ENCODE data around the gene WDR90. TPM values are rescaled to one million over a fixed set of nuclear protein-coding genes. Genes with fewer than 3 reads are reported as not detected.

Gene WDR90
- total and polyA plus RNA-seq, 2 of the 13 experiments (the other 11 are each of a cell fraction or from before 2014, with no cell fraction given): 14.9 to 28.9 TPM

DNA sequence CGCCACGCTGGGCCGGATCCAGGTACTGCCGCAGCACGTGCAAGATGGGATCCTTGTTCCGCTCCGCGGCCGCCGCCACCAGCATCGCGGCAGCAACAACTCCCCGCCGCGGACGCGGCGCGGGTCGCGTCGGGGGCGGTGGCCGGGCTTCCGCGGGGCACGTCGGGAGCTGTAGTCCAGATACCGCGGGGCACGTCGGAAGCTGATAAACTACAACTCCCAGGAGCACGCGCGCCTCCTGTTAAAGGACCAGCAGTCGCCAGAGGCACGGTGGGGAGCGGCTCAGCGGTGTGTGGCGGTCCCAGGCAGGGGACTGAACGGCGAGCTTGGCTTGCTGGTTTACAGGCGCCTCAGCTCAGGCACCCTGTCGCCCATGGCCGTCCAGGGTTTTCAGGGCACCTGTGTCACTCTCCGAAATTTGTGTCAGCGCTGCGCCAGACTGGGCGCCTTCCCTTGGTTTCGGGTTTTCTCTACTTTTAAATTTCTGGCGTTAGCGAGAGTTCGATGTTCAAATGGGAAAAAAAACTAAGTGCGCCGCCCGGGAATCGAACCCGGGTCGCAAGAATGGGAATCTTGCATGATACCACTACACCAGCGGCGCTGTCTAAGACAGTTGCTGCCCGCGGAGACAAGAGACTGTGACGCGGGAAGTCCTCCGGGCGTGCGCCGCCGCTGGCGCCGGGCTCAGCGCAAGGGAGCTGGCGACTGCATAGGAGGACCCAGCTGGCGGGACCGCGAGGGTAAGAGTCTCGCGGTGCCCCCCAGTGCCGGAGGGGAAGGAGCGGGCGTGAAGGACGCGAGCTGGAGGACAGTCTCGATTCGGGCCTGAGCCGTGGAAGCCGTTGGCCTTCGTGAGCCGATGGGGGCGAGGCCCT is 12.7 kb upstream of the WDR90 start, which contains the start of gene METTL26 (continued):
- TF ChIP-seq ZNF776 (CRISPR knock-in tag; IDR thresholded peaks at IDR 0.05) (peak; percentile 87), ZIK1 (CRISPR knock-in tag; IDR thresholded peaks at IDR 0.05; ENCODE audit: borderline replicate concordance, low read depth) (peak; percentile 28; the same call in 1 of the 2 replicates), ZFP1 (CRISPR knock-in tag; IDR thresholded peaks at IDR 0.05) (peak; percentile 59; the same call in 1 of the 2 replicates), SYNCRIP (IDR thresholded peaks at IDR 0.05; ENCODE audit: insufficient read depth, low read depth, low read length) (no peak), PLRG1 (conservative IDR thresholded peaks at IDR 0.05) (no peak), ZNF326 (CRISPR knock-in tag; IDR thresholded peaks at IDR 0.05; ENCODE audit: borderline replicate concordance) (no peak), ZNF878 (CRISPR knock-in tag; IDR thresholded peaks at IDR 0.05) (no peak), KDM5B (CRISPR knock-in tag; IDR thresholded peaks at IDR 0.05; ENCODE audit: borderline replicate concordance) (peak; percentile 90), ZNF558 (CRISPR knock-in tag; IDR thresholded peaks at IDR 0.05; ENCODE audit: borderline replicate concordance) (no peak; the same call in 1 of the 2 replicates), TGIF2 (CRISPR knock-in tag; IDR thresholded peaks at IDR 0.05) (peak; percentile 66; the same call in 1 of the 2 replicates), THYN1 (CRISPR knock-in tag; IDR thresholded peaks at IDR 0.05; ENCODE audit: borderline replicate concordance, low read depth) (no peak), ESRRA (CRISPR knock-in tag; IDR thresholded peaks at IDR 0.05; ENCODE audit: low read depth) (no peak; the same call in none of the 2 replicates), FOXK1 (CRISPR knock-in tag; IDR thresholded peaks at IDR 0.05; ENCODE audit: borderline replicate concordance, low read depth) (peak; percentile 68; the same call in 1 of the 2 replicates), NBN (conservative IDR thresholded peaks at IDR 0.05) (no peak), ZNF350 (CRISPR knock-in tag; IDR thresholded peaks at IDR 0.05; ENCODE audit: borderline replicate concordance, low read depth) (peak; percentile 61; the same call in 1 of the 2 replicates), POLR2G (IDR thresholded peaks at IDR 0.05; ENCODE audit: low read depth, low read length) (peak; percentile 86)
- TF ChIP-seq, protein P1, sequence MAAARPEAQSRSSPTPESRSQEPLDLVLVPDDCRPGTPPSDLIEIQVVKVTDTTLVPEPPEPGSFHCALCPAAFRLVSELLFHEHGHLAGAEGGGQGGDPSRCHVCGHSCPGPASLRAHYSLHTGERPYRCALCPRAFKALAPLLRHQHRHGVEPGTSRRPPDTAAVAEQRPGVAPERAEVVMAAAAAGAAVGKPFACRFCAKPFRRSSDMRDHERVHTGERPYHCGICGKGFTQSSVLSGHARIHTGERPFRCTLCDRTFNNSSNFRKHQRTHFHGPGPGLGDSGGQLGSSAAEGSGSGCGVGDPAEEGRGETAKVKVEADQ (CRISPR knock-in tag; IDR thresholded peaks at IDR 0.05; ENCODE audit: borderline replicate concordance): 0 out of 2 replicates have a peak, but pooled peaks have one; percentile 4
- TF ChIP-seq, protein P2, sequence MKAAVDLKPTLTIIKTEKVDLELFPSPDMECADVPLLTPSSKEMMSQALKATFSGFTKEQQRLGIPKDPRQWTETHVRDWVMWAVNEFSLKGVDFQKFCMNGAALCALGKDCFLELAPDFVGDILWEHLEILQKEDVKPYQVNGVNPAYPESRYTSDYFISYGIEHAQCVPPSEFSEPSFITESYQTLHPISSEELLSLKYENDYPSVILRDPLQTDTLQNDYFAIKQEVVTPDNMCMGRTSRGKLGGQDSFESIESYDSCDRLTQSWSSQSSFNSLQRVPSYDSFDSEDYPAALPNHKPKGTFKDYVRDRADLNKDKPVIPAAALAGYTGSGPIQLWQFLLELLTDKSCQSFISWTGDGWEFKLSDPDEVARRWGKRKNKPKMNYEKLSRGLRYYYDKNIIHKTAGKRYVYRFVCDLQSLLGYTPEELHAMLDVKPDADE (CRISPR knock-in tag; IDR thresholded peaks at IDR 0.05): 0 out of 2 replicates have a peak, but pooled peaks have one; percentile 11
- TF ChIP-seq, protein P3, sequence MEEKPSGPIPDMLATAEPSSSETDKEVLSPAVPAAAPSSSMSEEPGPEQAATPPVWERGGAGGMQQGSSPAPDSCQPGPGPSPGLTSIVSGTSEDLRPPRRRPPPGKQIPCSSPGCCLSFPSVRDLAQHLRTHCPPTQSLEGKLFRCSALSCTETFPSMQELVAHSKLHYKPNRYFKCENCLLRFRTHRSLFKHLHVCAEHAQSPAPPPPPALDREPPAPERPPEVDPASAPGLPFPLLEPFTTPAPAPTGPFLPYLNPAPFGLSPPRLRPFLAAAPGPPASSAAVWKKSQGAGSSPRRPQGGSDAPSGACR (CRISPR knock-in tag; IDR thresholded peaks at IDR 0.05): peak; percentile 76; the same call in 1 of the 2 replicates
- TF ChIP-seq, protein P4, sequence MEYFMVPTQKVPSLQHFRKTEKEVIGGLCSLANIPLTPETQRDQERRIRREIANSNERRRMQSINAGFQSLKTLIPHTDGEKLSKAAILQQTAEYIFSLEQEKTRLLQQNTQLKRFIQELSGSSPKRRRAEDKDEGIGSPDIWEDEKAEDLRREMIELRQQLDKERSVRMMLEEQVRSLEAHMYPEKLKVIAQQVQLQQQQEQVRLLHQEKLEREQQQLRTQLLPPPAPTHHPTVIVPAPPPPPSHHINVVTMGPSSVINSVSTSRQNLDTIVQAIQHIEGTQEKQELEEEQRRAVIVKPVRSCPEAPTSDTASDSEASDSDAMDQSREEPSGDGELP (IDR thresholded peaks at IDR 0.05; ENCODE audit: borderline replicate concordance, low read depth): no peak; the same call in 1 of the 2 replicates
